Liver (tissue), 9 donors: ENCODE results near the gene KIAA0825. TPM values are rescaled to one million over a fixed set of nuclear protein-coding genes. Genes with fewer than 3 reads are reported as not detected.

Source experiments
- DNase-seq: peaks from one replicate; pipeline ENCODE4 v3.0.0-alpha.2; 2017; ENCODE audit warnings: low spot score
- H3K27ac ChIP-seq, 2 donors: one replicate each; pipeline ENCODE4 v1.7.0; 2013; ENCODE audit warnings: inconsistent platforms in 2 of 2, low read length in 2 of 2, control low read depth in 1 of 2, low read depth in 1 of 2, mild to moderate bottlenecking in 1 of 2
- H3K27me3 ChIP-seq, 4 donors: one replicate each; pipeline versions ENCODE4 v1.6.1 to v1.7.0; 2013; ENCODE audit warnings: low read length in 3 of 4, inconsistent platforms in 1 of 4, mild to moderate bottlenecking in 1 of 4, moderate library complexity in 1 of 4; ENCODE audit not compliant: control insufficient read depth in 4 of 4, insufficient read depth in 4 of 4
- H3K36me3 ChIP-seq, 4 donors: one replicate each; pipeline versions ENCODE4 v1.6.1 to v1.7.0; 2013; ENCODE audit warnings: low read length in 3 of 4, mild to moderate bottlenecking in 3 of 4, low read depth in 1 of 4, moderate library complexity in 1 of 4; ENCODE audit not compliant: control insufficient read depth in 4 of 4, insufficient read depth in 3 of 4
- H3K4me1 ChIP-seq, 4 donors: one replicate each; pipeline versions ENCODE4 v1.6.1 to v1.7.0; 2013; ENCODE audit warnings: low read length in 3 of 4, mild to moderate bottlenecking in 3 of 4, moderate library complexity in 1 of 4; ENCODE audit not compliant: control insufficient read depth in 4 of 4, insufficient read depth in 4 of 4
- H3K4me3 ChIP-seq, 3 donors: one replicate each; pipeline versions ENCODE4 v1.6.1 to v1.7.0; 2013; ENCODE audit warnings: low read length in 3 of 3, control low read depth in 1 of 3, low read depth in 1 of 3, mild to moderate bottlenecking in 1 of 3
- H3K9ac ChIP-seq, 2 donors: one replicate each; pipeline ENCODE4 v1.7.0; 2013; ENCODE audit warnings: low read length in 2 of 2, mild to moderate bottlenecking in 2 of 2, moderate library complexity in 2 of 2, control low read depth in 1 of 2, low read depth in 1 of 2
- H3K9me3 ChIP-seq, 4 donors: one replicate each; pipeline versions ENCODE4 v1.6.1 to v1.7.0; 2013; ENCODE audit warnings: low read length in 3 of 4; ENCODE audit not compliant: control insufficient read depth in 4 of 4
- EGR1 ChIP-seq, 2 donors: IDR thresholded peaks; 2 replicates each; pipeline ENCODE4 v1.6.1; 2016 to 2018; ENCODE audit warnings: antibody characterized with exemption in 2 of 2, low read depth in 2 of 2
- FOXA1 ChIP-seq: IDR thresholded peaks from 2 replicates; pipeline ENCODE4 v1.6.1; 2016; ENCODE audit warnings: antibody characterized with exemption
- GABPA ChIP-seq, 2 donors: IDR thresholded peaks in 1 of 2; conservative IDR thresholded peaks in 1 of 2; 2 replicates each; pipeline ENCODE4 v1.6.1; 2016; ENCODE audit warnings: antibody characterized with exemption in 2 of 2, mild to moderate bottlenecking in 1 of 2, moderate library complexity in 1 of 2
- HNF4A ChIP-seq, 2 donors: conservative IDR thresholded peaks; 2 replicates each; pipeline ENCODE4 v1.6.1; 2016; ENCODE audit warnings: antibody characterized with exemption in 2 of 2, mild to moderate bottlenecking in 2 of 2
- HNF4G ChIP-seq: IDR thresholded peaks from 2 replicates; pipeline ENCODE4 v1.6.1; 2016; ENCODE audit warnings: antibody characterized with exemption
- SP1 ChIP-seq: IDR thresholded peaks from 2 replicates; pipeline ENCODE4 v1.6.1; 2018; ENCODE audit warnings: antibody characterized with exemption, mild to moderate bottlenecking
- TAF1 ChIP-seq: conservative IDR thresholded peaks from 2 replicates; pipeline ENCODE4 v1.6.1; 2016; ENCODE audit warnings: antibody characterized with exemption, mild to moderate bottlenecking
- YY1 ChIP-seq: IDR thresholded peaks from 2 replicates; pipeline ENCODE4 v1.6.1; 2016; ENCODE audit warnings: antibody characterized with exemption, mild to moderate bottlenecking
- ZBTB33 ChIP-seq: IDR thresholded peaks from 2 replicates; pipeline ENCODE4 v1.6.1; 2016; ENCODE audit warnings: antibody characterized with exemption
- WGBS: extraction: QIAGEN DNeasy Blood & Tissue Kit; methylation state at CpG from one replicate; pipeline ENCODE4 v1.1.7; 2013; 5-methylcytosine and 5-hydroxymethylcytosine counted together
- polyA plus RNA-seq, 2 donors: library from polyadenylated mRNA; stranded (reverse) in 1 of 2; unstranded in 1 of 2; fragments of 200-250 nt in 1 of 2; fragments of >200 nt in 1 of 2; fragmentation: Nextera tagmentation in 1 of 2; extraction: Ambion mirVana in 1 of 2; gene quantifications; one replicate each; pipeline versions ENCODE4 v1.2.1 to v1.2.3, GENCODE V29; 2013 to 2015
- total RNA-seq, 2 donors: library from RNA; depleted of rRNA; stranded (reverse); fragments of >200 nt; gene quantifications; one replicate each; pipeline ENCODE4 v1.2.3, GENCODE V29; 2014
- TF ChIP-seq, protein P1 (sequence below): fragments of 150-350 bp; IDR thresholded peaks from 2 replicates; pipeline ENCODE4 v1.5.1; 2017; ENCODE audit warnings: improper control_type of control experiment, low read depth, low read length; ENCODE audit not compliant: missing input control
- TF ChIP-seq, protein P2 (sequence below): IDR thresholded peaks from 2 replicates; pipeline ENCODE4 v1.6.1; 2016; ENCODE audit warnings: antibody characterized with exemption
- TF ChIP-seq, protein P3 (sequence below): IDR thresholded peaks from 2 replicates; pipeline ENCODE4 v1.6.1; 2016; ENCODE audit warnings: antibody characterized with exemption
- donor health status: healthy.
- donor health status: healthy.
- donor health status: healthy.
- donor health status: healthy.
- donor health status: healthy.

The KIAA0825 gene
- total and polyA plus RNA-seq, 4 donors = 0.25 to 3.2 (median 1.2) TPM

DNA sequence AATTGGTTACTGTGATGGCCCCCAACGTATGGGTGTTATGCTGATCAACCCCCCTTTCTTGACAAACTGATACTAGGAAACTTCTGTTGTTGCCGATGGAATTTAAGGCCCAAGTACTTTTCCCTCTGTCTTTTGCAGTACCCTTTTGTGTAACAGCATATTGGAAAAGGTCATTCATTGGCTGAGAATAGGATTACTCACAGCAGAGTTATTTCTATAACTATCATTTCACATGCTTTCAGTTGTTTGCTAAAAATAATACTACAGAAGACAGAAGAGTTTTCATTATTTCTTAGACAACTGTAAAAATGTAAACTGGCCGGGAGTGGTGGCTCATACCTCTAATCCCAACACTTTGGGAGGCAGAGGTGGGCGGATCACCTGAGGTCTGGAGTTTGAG is 329.5 kb downstream of the KIAA0825 start:
- TF ChIP-seq HNF4A (conservative IDR thresholded peaks at IDR 0.05) (no peak), HNF4G (no peak), SP1 (no peak), ZBTB33 (no peak), TAF1 (no peak), EGR1 (IDR thresholded peaks at IDR 0.05; ENCODE audit: low read depth in 2 of 2) (no peak)
- TF ChIP-seq, protein P1, sequence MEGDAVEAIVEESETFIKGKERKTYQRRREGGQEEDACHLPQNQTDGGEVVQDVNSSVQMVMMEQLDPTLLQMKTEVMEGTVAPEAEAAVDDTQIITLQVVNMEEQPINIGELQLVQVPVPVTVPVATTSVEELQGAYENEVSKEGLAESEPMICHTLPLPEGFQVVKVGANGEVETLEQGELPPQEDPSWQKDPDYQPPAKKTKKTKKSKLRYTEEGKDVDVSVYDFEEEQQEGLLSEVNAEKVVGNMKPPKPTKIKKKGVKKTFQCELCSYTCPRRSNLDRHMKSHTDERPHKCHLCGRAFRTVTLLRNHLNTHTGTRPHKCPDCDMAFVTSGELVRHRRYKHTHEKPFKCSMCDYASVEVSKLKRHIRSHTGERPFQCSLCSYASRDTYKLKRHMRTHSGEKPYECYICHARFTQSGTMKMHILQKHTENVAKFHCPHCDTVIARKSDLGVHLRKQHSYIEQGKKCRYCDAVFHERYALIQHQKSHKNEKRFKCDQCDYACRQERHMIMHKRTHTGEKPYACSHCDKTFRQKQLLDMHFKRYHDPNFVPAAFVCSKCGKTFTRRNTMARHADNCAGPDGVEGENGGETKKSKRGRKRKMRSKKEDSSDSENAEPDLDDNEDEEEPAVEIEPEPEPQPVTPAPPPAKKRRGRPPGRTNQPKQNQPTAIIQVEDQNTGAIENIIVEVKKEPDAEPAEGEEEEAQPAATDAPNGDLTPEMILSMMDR = no peak
- no peak for DNase-seq
- no peaks in the 10 kb centered on the region for H3K36me3 ChIP-seq
- H3K9ac ChIP-seq = no peak overlapping the region
- H3K4me1 ChIP-seq = no peaks in the 10 kb centered on the region
- no peaks in the 10 kb centered on the region for H3K9me3 ChIP-seq
- H3K27ac ChIP-seq = no peak overlapping the region
- no peak overlapping the region for H3K4me3 ChIP-seq
- 83% methylated on average over 4 of the region's 4 CpGs for WGBS
- no peaks in the 10 kb centered on the region for H3K27me3 ChIP-seq

GRCh38 chr5:94285984-94286383 is 332.4 kb downstream of the KIAA0825 start:
- H3K9me3 ChIP-seq = no peaks in the 10 kb centered on the region

DNA sequence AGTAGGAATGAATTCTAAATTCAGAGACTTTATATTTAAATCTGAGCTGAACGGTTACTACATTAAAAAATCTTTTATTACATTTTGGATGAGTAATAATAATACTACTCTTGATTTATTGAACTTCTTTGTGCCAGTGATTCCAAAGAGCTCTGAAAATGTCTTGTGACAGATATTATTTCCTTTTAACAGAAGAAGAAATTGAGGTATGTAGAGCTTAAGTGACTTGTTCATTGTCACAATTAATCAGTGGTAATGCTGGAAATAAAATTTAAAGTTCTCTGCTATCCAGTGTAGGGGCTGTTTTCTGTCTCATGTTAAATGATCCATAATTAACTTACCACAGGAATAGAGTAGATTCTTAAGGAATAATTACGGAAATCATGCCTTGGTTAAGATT is 335.3 kb downstream of the KIAA0825 start:
- Histone ChIP-seq H3K27me3 (no peaks in the 10 kb centered on the region), H3K4me3 (no peak overlapping the region), H3K4me1 (no peaks in the 10 kb centered on the region), H3K9me3 (no peaks in the 10 kb centered on the region), H3K36me3 (no peaks in the 10 kb centered on the region), H3K9ac (no peak overlapping the region), H3K27ac (no peak overlapping the region)
- DNase-seq = no peak
- 82% methylated on average over 2 of the region's 2 CpGs for WGBS
- TF ChIP-seq ZBTB33 (no peak), GABPA (IDR thresholded peaks at IDR 0.05 in 1 of 2, conservative IDR thresholded peaks at IDR 0.05 in 1 of 2) (no peak), FOXA1 (no peak), YY1 (no peak), TAF1 (no peak)
- TF ChIP-seq, protein P2, sequence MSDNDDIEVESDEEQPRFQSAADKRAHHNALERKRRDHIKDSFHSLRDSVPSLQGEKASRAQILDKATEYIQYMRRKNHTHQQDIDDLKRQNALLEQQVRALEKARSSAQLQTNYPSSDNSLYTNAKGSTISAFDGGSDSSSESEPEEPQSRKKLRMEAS = no peak
- TF ChIP-seq, protein P3, sequence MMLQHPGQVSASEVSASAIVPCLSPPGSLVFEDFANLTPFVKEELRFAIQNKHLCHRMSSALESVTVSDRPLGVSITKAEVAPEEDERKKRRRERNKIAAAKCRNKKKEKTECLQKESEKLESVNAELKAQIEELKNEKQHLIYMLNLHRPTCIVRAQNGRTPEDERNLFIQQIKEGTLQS = no peak

More at GRCh38 chr5:94285984-94286383, 332.4 kb downstream of the KIAA0825 start:
- no peak overlapping the region for H3K27ac ChIP-seq
- no peak for DNase-seq
- no peaks in the 10 kb centered on the region for H3K4me1 ChIP-seq
- H3K36me3 ChIP-seq = no peaks in the 10 kb centered on the region
- H3K9ac ChIP-seq = no peak overlapping the region
- H3K4me3 ChIP-seq = no peak overlapping the region
- TF ChIP-seq, protein P2 = no peak
- TF ChIP-seq, protein P1 = no peak
- TF ChIP-seq HNF4A (conservative IDR thresholded peaks at IDR 0.05) = no peak
- no peak for TF ChIP-seq HNF4G
- TF ChIP-seq SP1 = no peak
- TF ChIP-seq YY1 = no peak
- no peak for TF ChIP-seq TAF1
- no peaks in the 10 kb centered on the region for H3K27me3 ChIP-seq
